Measurements from ENCODE around the gene CASP4.
A peak's percentile ranks its signal among the peaks of the same experiment; 100 is the strongest.
"Not testable (repeated sequence)": the region's sequence is repeated elsewhere in the genome, so short reads cannot be mapped to it uniquely, and the experiment has no call there.

The CASP4 gene

GRCh38 chr11:104968856-104969776 is 742 bp upstream of the CASP4 start:
- peaks cover 17% of the 10 kb centered on the region for H3K36me3 Mint-ChIP-seq
- peak overlapping the region; percentile 93 for H3K27ac Mint-ChIP-seq
- H3K4me1 Mint-ChIP-seq, result peaks cover 37% of the 10 kb centered on the region
- ATAC-seq, result no peak
- no peaks in the 10 kb centered on the region for H3K27me3 Mint-ChIP-seq
- peaks cover 8% of the 10 kb centered on the region for H3K9me3 Mint-ChIP-seq
- peak overlapping the region; percentile 91 for H3K4me3 Mint-ChIP-seq

- H3K4me3 Mint-ChIP-seq, result peak overlapping the region; percentile 91
- no peak for ATAC-seq
- H3K4me1 Mint-ChIP-seq, result peaks cover 45% of the 10 kb centered on the region
- H3K27me3 Mint-ChIP-seq, result no peaks in the 10 kb centered on the region
- H3K27ac Mint-ChIP-seq, result peak overlapping the region; percentile 93
- H3K36me3 Mint-ChIP-seq, result peaks cover 23% of the 10 kb centered on the region
- H3K9me3 Mint-ChIP-seq, result peaks cover 4% of the 10 kb centered on the region
Measured at GRCh38 chr11:104967534-104968354, 630 bp downstream of the CASP4 start.

GRCh38 chr11:104965735-104966134 is 2.6 kb downstream of the CASP4 start:
- Mint-ChIP-seq H3K27ac (no peak overlapping the region), H3K4me1 (peaks cover 54% of the 10 kb centered on the region), H3K9me3 (no peaks in the 10 kb centered on the region), H3K27me3 (no peaks in the 10 kb centered on the region), H3K36me3 (peaks cover 40% of the 10 kb centered on the region), H3K4me3 (no peak overlapping the region)
- ATAC-seq, result no peak

GRCh38 chr11:104964247-104964646 is 4.1 kb downstream of the CASP4 start:
- ATAC-seq, result no peak
- no peak overlapping the region for H3K27ac Mint-ChIP-seq
- H3K9me3 Mint-ChIP-seq, result no peaks in the 10 kb centered on the region
- H3K4me1 Mint-ChIP-seq, result peaks cover 68% of the 10 kb centered on the region
- no peaks in the 10 kb centered on the region for H3K27me3 Mint-ChIP-seq
- no peak overlapping the region for H3K4me3 Mint-ChIP-seq
- H3K36me3 Mint-ChIP-seq, result peaks cover 40% of the 10 kb centered on the region

GRCh38 chr11:104962852-104963251 is 5.5 kb downstream of the CASP4 start:
- Mint-ChIP-seq H3K27ac (no peak overlapping the region), H3K4me1 (peaks cover 72% of the 10 kb centered on the region), H3K4me3 (no peak overlapping the region), H3K9me3 (no peaks in the 10 kb centered on the region), H3K36me3 (peaks cover 48% of the 10 kb centered on the region), H3K27me3 (no peaks in the 10 kb centered on the region)
- no peak for ATAC-seq

GRCh38 chr11:104957280-104957679 is 11.1 kb downstream of the CASP4 start:
- no peak for ATAC-seq
- Mint-ChIP-seq H3K27me3 (no peaks in the 10 kb centered on the region), H3K9me3 (no peaks in the 10 kb centered on the region), H3K4me1 (peaks cover 63% of the 10 kb centered on the region), H3K4me3 (no peak overlapping the region), H3K27ac (no peak overlapping the region), H3K36me3 (peaks cover 48% of the 10 kb centered on the region)

GRCh38 chr11:104956528-104956927 is 11.8 kb downstream of the CASP4 start:
- Mint-ChIP-seq H3K9me3 (no peaks in the 10 kb centered on the region), H3K27me3 (no peaks in the 10 kb centered on the region), H3K4me3 (no peak overlapping the region), H3K27ac (no peak overlapping the region), H3K36me3 (peaks cover 48% of the 10 kb centered on the region), H3K4me1 (peaks cover 61% of the 10 kb centered on the region)
- ATAC-seq, result no peak

- H3K27ac Mint-ChIP-seq, result no peak overlapping the region
- peaks cover 93% of the 10 kb centered on the region for H3K36me3 Mint-ChIP-seq
- no peaks in the 10 kb centered on the region for H3K27me3 Mint-ChIP-seq
- H3K9me3 Mint-ChIP-seq, result no peaks in the 10 kb centered on the region
- H3K4me3 Mint-ChIP-seq, result no peak overlapping the region
- ATAC-seq, result peak; percentile 65
- H3K4me1 Mint-ChIP-seq, result peaks cover 6% of the 10 kb centered on the region
Measured at GRCh38 chr11:104946907-104947306, 21.5 kb downstream of the CASP4 start.

- no peaks in the 10 kb centered on the region for H3K27me3 Mint-ChIP-seq
- peaks cover 68% of the 10 kb centered on the region for H3K36me3 Mint-ChIP-seq
- ATAC-seq, result no peak
- peaks cover 12% of the 10 kb centered on the region for H3K4me1 Mint-ChIP-seq
- H3K27ac Mint-ChIP-seq, result peak overlapping the region; percentile 40
- no peak overlapping the region for H3K4me3 Mint-ChIP-seq
- no peaks in the 10 kb centered on the region for H3K9me3 Mint-ChIP-seq
Measured at GRCh38 chr11:104944076-104944475, 24.3 kb downstream of the CASP4 start.

- no peak for ATAC-seq
- Mint-ChIP-seq H3K36me3 (peaks cover 63% of the 10 kb centered on the region), H3K4me3 (no peak overlapping the region), H3K9me3 (no peaks in the 10 kb centered on the region), H3K27me3 (no peaks in the 10 kb centered on the region), H3K4me1 (peaks cover 12% of the 10 kb centered on the region), H3K27ac (no peak overlapping the region)
Measured at GRCh38 chr11:104943561-104943960, 24.8 kb downstream of the CASP4 start.

GRCh38 chr11:104934594-104934993 is 33.8 kb downstream of the CASP4 start:
- peaks cover 66% of the 10 kb centered on the region for H3K4me1 Mint-ChIP-seq
- H3K36me3 Mint-ChIP-seq, result peaks cover 19% of the 10 kb centered on the region
- peaks cover 20% of the 10 kb centered on the region for H3K9me3 Mint-ChIP-seq
- no peaks in the 10 kb centered on the region for H3K27me3 Mint-ChIP-seq
- ATAC-seq, result no peak
- peak overlapping the region; percentile 57 for H3K27ac Mint-ChIP-seq
- peak overlapping the region; percentile 28 for H3K4me3 Mint-ChIP-seq

GRCh38 chr11:104934073-104934472 is 34.3 kb downstream of the CASP4 start:
- peaks cover 25% of the 10 kb centered on the region for H3K9me3 Mint-ChIP-seq
- not testable (repeated sequence) for H3K27me3 Mint-ChIP-seq, ATAC-seq
- H3K4me3 Mint-ChIP-seq, result peak overlapping the region; percentile 28
- peak overlapping the region; percentile 57 for H3K27ac Mint-ChIP-seq
- peaks cover 65% of the 10 kb centered on the region for H3K4me1 Mint-ChIP-seq
- H3K36me3 Mint-ChIP-seq, result peaks cover 25% of the 10 kb centered on the region

GRCh38 chr11:104928811-104929210 is 39.6 kb downstream of the CASP4 start:
- Mint-ChIP-seq H3K36me3 (peaks cover 43% of the 10 kb centered on the region), H3K9me3 (peaks cover 33% of the 10 kb centered on the region), H3K4me1 (peaks cover 42% of the 10 kb centered on the region), H3K4me3 (no peak overlapping the region), H3K27me3 (no peaks in the 10 kb centered on the region), H3K27ac (no peak overlapping the region)
- no peak for ATAC-seq

- Mint-ChIP-seq H3K27ac (no peak overlapping the region), H3K27me3 (no peaks in the 10 kb centered on the region), H3K4me3 (no peak overlapping the region), H3K9me3 (peaks cover 27% of the 10 kb centered on the region), H3K36me3 (peaks cover 36% of the 10 kb centered on the region), H3K4me1 (peaks cover 35% of the 10 kb centered on the region)
- ATAC-seq, result no peak
Measured at GRCh38 chr11:104926771-104927611, 41.4 kb downstream of the CASP4 start.

- peaks cover 30% of the 10 kb centered on the region for H3K4me1 Mint-ChIP-seq
- no peak overlapping the region for H3K27ac Mint-ChIP-seq
- H3K36me3 Mint-ChIP-seq, result peaks cover 35% of the 10 kb centered on the region
- no peaks in the 10 kb centered on the region for H3K27me3 Mint-ChIP-seq
- no peak overlapping the region for H3K4me3 Mint-ChIP-seq
- H3K9me3 Mint-ChIP-seq, result peaks cover 26% of the 10 kb centered on the region
- no peak for ATAC-seq
Measured at GRCh38 chr11:104925850-104926249, 42.5 kb downstream of the CASP4 start.
